HepG2 (cell line): Measurements from ENCODE around the gene SYTL2. TPM values are rescaled to one million over a fixed set of nuclear protein-coding genes. Genes with fewer than 3 reads are reported as not detected.

Experiments
- ATF2 ChIP-seq: sonication (generic); formaldehyde crosslinking; IDR thresholded peaks from 2 replicates; pipeline ENCODE4 v1.4.0; 2020; ENCODE audit warnings: missing genetic modification reagents
- CERS6 ChIP-seq: sonication (generic); formaldehyde crosslinking; IDR thresholded peaks from 2 replicates; pipeline ENCODE4 v1.5.0; 2020; ENCODE audit warnings: missing genetic modification reagents
- ETV6 ChIP-seq: sonication (generic); formaldehyde crosslinking; conservative IDR thresholded peaks from 2 replicates; pipeline ENCODE4 v1.4.0; 2020; ENCODE audit warnings: missing genetic modification reagents
- HNRNPUL1 ChIP-seq: fragments of 200-400 bp; formaldehyde crosslinking; IDR thresholded peaks from 2 replicates; pipeline ENCODE4 v1.6.1; 2017; ENCODE audit warnings: low read depth, mild to moderate bottlenecking, low read length, moderate library complexity
- IKZF5 ChIP-seq: IDR thresholded peaks from 2 replicates; pipeline ENCODE4 v1.6.1; 2018; ENCODE audit warnings: missing genetic modification reagents, mild to moderate bottlenecking, missing compliant biosample characterization
- MED13 ChIP-seq: sonication (generic); formaldehyde crosslinking; IDR thresholded peaks from 2 replicates; pipeline ENCODE4 v1.5.0; 2020; ENCODE audit warnings: missing genetic modification reagents
- MEIS1 ChIP-seq: sonication (generic); formaldehyde crosslinking; IDR thresholded peaks from 2 replicates; pipeline ENCODE4 v1.9.0; 2021; ENCODE audit warnings: mild to moderate bottlenecking, missing genetic modification reagents, moderate library complexity, borderline replicate concordance
- PLSCR1 ChIP-seq: sonication (generic); formaldehyde crosslinking; IDR thresholded peaks from 2 replicates; pipeline ENCODE4 v1.5.0; 2020; ENCODE audit warnings: missing genetic modification reagents, mild to moderate bottlenecking, borderline replicate concordance
- RBFOX2 ChIP-seq: fragments of 200-400 bp; formaldehyde crosslinking; IDR thresholded peaks from 2 replicates; pipeline ENCODE4 v1.6.1; 2017; ENCODE audit warnings: low read depth, mild to moderate bottlenecking, low read length
- RELA ChIP-seq: sonication (generic); formaldehyde crosslinking; IDR thresholded peaks from 2 replicates; pipeline ENCODE4 v1.4.0; 2020; ENCODE audit warnings: missing genetic modification reagents
- SIN3A ChIP-seq: IDR thresholded peaks from 2 replicates; pipeline ENCODE4 v1.6.1; 2011; ENCODE audit warnings: low read depth, mild to moderate bottlenecking, control low read depth, low read length, borderline replicate concordance
- SNRNP70 ChIP-seq: fragments of 200-400 bp; formaldehyde crosslinking; IDR thresholded peaks from 2 replicates; pipeline ENCODE4 v1.6.1; 2017; ENCODE audit warnings: mild to moderate bottlenecking, low read depth, low read length, moderate library complexity
- ZBTB39 ChIP-seq: sonication (generic); formaldehyde crosslinking; IDR thresholded peaks from 2 replicates; pipeline ENCODE4 v1.5.0; 2020; ENCODE audit warnings: missing genetic modification reagents
- ZBTB42 ChIP-seq: sonication (generic); formaldehyde crosslinking; IDR thresholded peaks from 2 replicates; pipeline ENCODE4 v1.5.0; 2020; ENCODE audit warnings: mild to moderate bottlenecking, missing genetic modification reagents
- ZFP36L2 ChIP-seq: sonication (generic); formaldehyde crosslinking; IDR thresholded peaks from 2 replicates; pipeline ENCODE4 v1.4.0; 2020; ENCODE audit warnings: missing genetic modification reagents
- ZFX ChIP-seq: sonication (generic); formaldehyde crosslinking; IDR thresholded peaks from 2 replicates; pipeline ENCODE4 v1.4.0; 2020; ENCODE audit warnings: mild to moderate bottlenecking, low read depth, missing genetic modification reagents, moderate library complexity
- ZNF224 ChIP-seq: sonication (generic); formaldehyde crosslinking; IDR thresholded peaks from 2 replicates; pipeline ENCODE4 v1.5.0; 2020; ENCODE audit warnings: mild to moderate bottlenecking, missing genetic modification reagents
- ZNF263 ChIP-seq: sonication (generic); formaldehyde crosslinking; IDR thresholded peaks from 2 replicates; pipeline ENCODE4 v1.4.0; 2020; ENCODE audit warnings: missing genetic modification reagents
- ZNF275 ChIP-seq: sonication (generic); formaldehyde crosslinking; IDR thresholded peaks from 2 replicates; pipeline ENCODE4 v1.8.0; 2022; ENCODE audit warnings: missing genetic modification reagents, mild to moderate bottlenecking, inconsistent platforms, borderline replicate concordance
- ZNF550 ChIP-seq: sonication (generic); formaldehyde crosslinking; IDR thresholded peaks from 2 replicates; pipeline ENCODE4 v1.4.0; 2020; ENCODE audit warnings: mild to moderate bottlenecking, missing genetic modification reagents, borderline replicate concordance
- polyA plus RNA-seq, 8 experiments: library from polyadenylated mRNA; depleted of rRNA in 3 of 8; stranded (reverse) in 7 of 8; unstranded in 1 of 8; fragments of >200 nt; fragmentation: Illumina TruSeq in 4 of 8; extraction: Trizol in 4 of 8; gene quantifications; 2 replicates each; pipeline versions ENCODE4 v1.2.1 to v1.2.3, GENCODE V29; 2011 to 2016; ENCODE audit warnings: low read depth in 4 of 8, missing spikeins in 1 of 8, mixed read lengths in 1 of 8; ENCODE audit not compliant: insufficient read depth in 1 of 8
- total RNA-seq, 5 experiments: library from RNA; depleted of rRNA; stranded (reverse); fragments of >200 nt; fragmentation: Illumina TruSeq; extraction: Trizol; gene quantifications; 2 replicates each; pipeline ENCODE4 v1.2.3, GENCODE V29; 2016; ENCODE audit warnings: low read depth in 1 of 5

Gene SYTL2
- total and polyA plus RNA-seq, 2 of the 13 experiments (the other 11 are each of a cell fraction or from before 2014, with no cell fraction given): 0.77 to 0.90 TPM

- TF ChIP-seq ZNF224: peak; percentile 97
- no peak for TF ChIP-seq MEIS1 (CRISPR knock-in tag)
- TF ChIP-seq MED13 (CRISPR knock-in tag): peak; percentile 54; the same call in 1 of the 2 replicates
- TF ChIP-seq ETV6 (CRISPR knock-in tag): peak; percentile 93
- peak; percentile 74 for TF ChIP-seq ZBTB39 (CRISPR knock-in tag)
- TF ChIP-seq HNRNPUL1: no peak
- no peak for TF ChIP-seq CERS6 (CRISPR knock-in tag)
- peak; percentile 93 for TF ChIP-seq RELA (CRISPR knock-in tag)
- peak; percentile 33; the same call in 1 of the 2 replicates for TF ChIP-seq ZFP36L2 (CRISPR knock-in tag)
- no peak; the same call in 1 of the 2 replicates for TF ChIP-seq SIN3A
- TF ChIP-seq SNRNP70: no peak
- TF ChIP-seq ATF2 (CRISPR knock-in tag): peak; percentile 62; the same call in 1 of the 2 replicates
- peak; percentile 92 for TF ChIP-seq ZFX (CRISPR knock-in tag)
- TF ChIP-seq ZNF263 (CRISPR knock-in tag): peak; percentile 87
- peak; percentile 82; the same call in 1 of the 2 replicates for TF ChIP-seq ZNF275 (CRISPR knock-in tag)
- peak; percentile 83 for TF ChIP-seq ZBTB42
- no peak for TF ChIP-seq PLSCR1
- 0 out of 2 replicates have a peak, but pooled peaks have one; percentile 22 for TF ChIP-seq ZNF550 (CRISPR knock-in tag)
- peak; percentile 95 for TF ChIP-seq IKZF5
- peak; percentile 75 for TF ChIP-seq RBFOX2
Observed at GRCh38 chr11:85854557-85855340, 43.8 kb upstream of the SYTL2 start (continued).
